ENCODE results near the gene RFC1.
A peak's percentile ranks its signal among the peaks of the same experiment; 100 is the strongest.
"Not testable (repeated sequence)": the region's sequence is repeated elsewhere in the genome, so short reads cannot be mapped to it uniquely, and the experiment has no call there.

Gene RFC1

GRCh38 chr4:39331191-39331590, 35.0 kb downstream of the RFC1 start:
- peak overlapping the region; percentile 33 for H3K27ac Mint-ChIP-seq
- peaks cover 44% of the 10 kb centered on the region for H3K4me1 Mint-ChIP-seq
- no peaks in the 10 kb centered on the region for H3K27me3 Mint-ChIP-seq
- peaks cover 15% of the 10 kb centered on the region for H3K36me3 Mint-ChIP-seq
- H3K4me3 Mint-ChIP-seq = no peak overlapping the region
- H3K9me3 Mint-ChIP-seq = no peaks in the 10 kb centered on the region

- Mint-ChIP-seq H3K4me3 (no peak overlapping the region), H3K27ac (no peak overlapping the region), H3K27me3 (no peaks in the 10 kb centered on the region), H3K9me3 (no peaks in the 10 kb centered on the region), H3K4me1 (peaks cover 38% of the 10 kb centered on the region), H3K36me3 (peaks cover 18% of the 10 kb centered on the region)
These were observed 35.8 kb downstream of the RFC1 start for GRCh38 chr4:39330353-39330752.

- peaks cover 16% of the 10 kb centered on the region for H3K4me1 Mint-ChIP-seq
- no peaks in the 10 kb centered on the region for H3K27me3 Mint-ChIP-seq
- no peak overlapping the region for H3K27ac Mint-ChIP-seq
- H3K4me3 Mint-ChIP-seq = no peak overlapping the region
- peaks cover 16% of the 10 kb centered on the region for H3K36me3 Mint-ChIP-seq
- H3K9me3 Mint-ChIP-seq = no peaks in the 10 kb centered on the region
These were observed 39.6 kb downstream of the RFC1 start for GRCh38 chr4:39326468-39326977.

DNA sequence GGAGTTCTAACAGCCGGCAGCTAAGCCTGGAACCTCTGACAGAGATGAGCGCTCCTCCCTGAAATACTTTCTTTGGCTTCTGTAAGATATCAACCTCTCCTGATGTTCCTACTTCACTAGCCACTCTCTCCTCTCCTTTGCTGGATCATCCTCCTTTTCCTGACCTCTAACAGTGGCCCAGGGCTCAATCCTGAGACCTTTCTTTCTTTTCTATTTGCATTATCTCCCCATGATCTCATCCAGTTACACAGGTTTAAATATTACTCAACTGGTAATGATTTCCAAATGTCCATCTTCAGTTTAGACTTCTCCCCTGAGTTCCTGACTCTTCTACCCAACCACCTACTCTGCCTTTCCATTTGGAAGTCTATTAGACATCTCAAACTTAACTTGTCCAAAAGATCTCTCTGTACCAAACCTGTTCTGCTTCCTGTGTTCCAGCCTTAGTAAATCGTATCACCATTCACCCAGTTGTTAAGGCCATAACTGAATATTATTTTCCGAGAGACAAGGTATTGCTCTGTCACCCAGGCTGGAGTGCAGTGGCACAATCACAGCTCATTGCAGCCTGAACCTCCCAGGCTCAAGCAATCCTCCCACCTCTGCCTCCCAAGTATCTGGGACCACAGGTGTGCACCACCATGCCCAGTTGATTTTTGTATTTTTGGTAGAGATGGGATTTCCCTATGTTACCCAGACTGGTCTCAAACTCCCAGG, 41.1 kb downstream of the RFC1 start:
- H3K36me3 Mint-ChIP-seq = peaks cover 18% of the 10 kb centered on the region
- H3K9me3 Mint-ChIP-seq = no peaks in the 10 kb centered on the region
- H3K27me3 Mint-ChIP-seq = no peaks in the 10 kb centered on the region
- no peak overlapping the region for H3K27ac Mint-ChIP-seq
- no peak overlapping the region for H3K4me3 Mint-ChIP-seq
- peaks cover 7% of the 10 kb centered on the region for H3K4me1 Mint-ChIP-seq

GRCh38 chr4:39324446-39324845, 41.7 kb downstream of the RFC1 start:
- no peak overlapping the region for H3K4me3 Mint-ChIP-seq
- H3K27me3 Mint-ChIP-seq = no peaks in the 10 kb centered on the region
- peaks cover 7% of the 10 kb centered on the region for H3K4me1 Mint-ChIP-seq
- H3K27ac Mint-ChIP-seq = no peak overlapping the region
- H3K9me3 Mint-ChIP-seq = no peaks in the 10 kb centered on the region
- H3K36me3 Mint-ChIP-seq = peaks cover 18% of the 10 kb centered on the region

GRCh38 chr4:39323821-39324220, 42.3 kb downstream of the RFC1 start:
- Mint-ChIP-seq H3K4me1 (peaks cover 7% of the 10 kb centered on the region), H3K27ac (no peak overlapping the region), H3K9me3 (no peaks in the 10 kb centered on the region), H3K4me3 (no peak overlapping the region), H3K36me3 (peaks cover 18% of the 10 kb centered on the region), H3K27me3 (no peaks in the 10 kb centered on the region)

- Mint-ChIP-seq H3K27ac (no peak overlapping the region), H3K4me3 (no peak overlapping the region), H3K36me3 (peaks cover 4% of the 10 kb centered on the region), H3K9me3 (no peaks in the 10 kb centered on the region), H3K27me3 (no peaks in the 10 kb centered on the region), H3K4me1 (no peaks in the 10 kb centered on the region)
These were observed 45.6 kb downstream of the RFC1 start for GRCh38 chr4:39320381-39321115.

DNA sequence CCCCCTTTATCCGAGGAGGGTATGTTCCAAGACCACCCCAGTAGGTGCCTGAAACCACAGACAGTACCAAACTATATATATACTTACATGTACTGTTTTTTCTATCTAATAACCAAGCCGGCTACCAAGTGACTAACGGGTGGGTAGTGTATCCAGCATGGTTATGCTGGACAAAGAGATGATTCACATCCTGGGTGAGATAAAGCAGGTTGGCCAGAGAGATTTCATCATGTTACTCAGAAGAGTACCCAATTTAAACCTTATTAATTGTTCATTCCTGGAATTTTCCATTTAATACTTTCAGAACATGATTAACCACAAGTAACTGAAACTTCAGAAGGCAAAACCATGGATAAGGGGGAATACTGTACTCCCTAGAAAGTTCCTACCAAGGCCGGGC, 46.5 kb downstream of the RFC1 start:
- H3K36me3 Mint-ChIP-seq = peaks cover 4% of the 10 kb centered on the region
- no peaks in the 10 kb centered on the region for H3K4me1 Mint-ChIP-seq
- no peak overlapping the region for H3K27ac Mint-ChIP-seq
- no peak overlapping the region for H3K4me3 Mint-ChIP-seq
- H3K27me3 Mint-ChIP-seq = no peaks in the 10 kb centered on the region
- H3K9me3 Mint-ChIP-seq = no peaks in the 10 kb centered on the region

DNA sequence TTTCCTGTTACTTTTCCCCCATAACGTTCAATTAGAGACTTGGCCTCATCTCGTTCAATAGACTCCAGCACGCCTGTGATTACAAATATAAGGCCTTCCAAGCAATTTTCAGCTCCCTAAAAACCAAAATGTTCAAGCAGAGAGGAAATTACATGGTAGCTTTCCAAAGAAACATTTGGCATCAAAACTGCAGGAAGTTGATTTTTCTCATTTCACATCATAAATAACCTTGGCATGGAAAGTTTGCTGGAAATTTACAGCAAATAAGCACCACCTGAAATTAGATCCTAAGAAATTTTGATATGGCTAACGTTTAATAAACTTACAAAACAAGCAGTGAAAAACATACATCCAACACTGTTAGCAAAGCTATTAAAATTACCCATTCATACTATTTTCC, 53.3 kb downstream of the RFC1 start:
- Mint-ChIP-seq H3K27ac (no peak overlapping the region), H3K4me3 (no peak overlapping the region), H3K36me3 (peaks cover 18% of the 10 kb centered on the region), H3K27me3 (no peaks in the 10 kb centered on the region), H3K9me3 (no peaks in the 10 kb centered on the region), H3K4me1 (no peaks in the 10 kb centered on the region)

DNA sequence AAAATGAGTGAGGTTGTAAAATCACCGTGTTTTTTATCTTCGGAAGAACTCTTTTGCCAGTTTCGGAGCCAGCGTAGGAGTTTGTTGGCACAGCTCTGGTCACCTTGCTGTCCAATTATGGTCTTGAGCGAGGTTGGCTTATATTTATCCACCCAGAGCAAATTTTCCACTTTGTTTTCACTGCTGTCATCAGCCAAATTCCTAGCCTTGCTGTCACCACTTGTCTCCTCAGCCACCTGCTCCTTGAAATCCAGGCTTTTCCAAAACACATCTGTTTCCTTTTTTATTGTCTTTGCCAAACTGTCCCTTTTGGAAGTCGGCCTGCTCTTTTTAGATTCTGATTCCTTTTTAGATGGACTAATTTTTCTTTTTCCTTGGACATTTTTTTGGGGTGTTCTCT, 57.6 kb downstream of the RFC1 start:
- Mint-ChIP-seq H3K36me3 (peaks cover 32% of the 10 kb centered on the region), H3K4me1 (no peaks in the 10 kb centered on the region), H3K9me3 (no peaks in the 10 kb centered on the region), H3K4me3 (no peak overlapping the region), H3K27ac (peak overlapping the region; percentile 76), H3K27me3 (no peaks in the 10 kb centered on the region)

DNA sequence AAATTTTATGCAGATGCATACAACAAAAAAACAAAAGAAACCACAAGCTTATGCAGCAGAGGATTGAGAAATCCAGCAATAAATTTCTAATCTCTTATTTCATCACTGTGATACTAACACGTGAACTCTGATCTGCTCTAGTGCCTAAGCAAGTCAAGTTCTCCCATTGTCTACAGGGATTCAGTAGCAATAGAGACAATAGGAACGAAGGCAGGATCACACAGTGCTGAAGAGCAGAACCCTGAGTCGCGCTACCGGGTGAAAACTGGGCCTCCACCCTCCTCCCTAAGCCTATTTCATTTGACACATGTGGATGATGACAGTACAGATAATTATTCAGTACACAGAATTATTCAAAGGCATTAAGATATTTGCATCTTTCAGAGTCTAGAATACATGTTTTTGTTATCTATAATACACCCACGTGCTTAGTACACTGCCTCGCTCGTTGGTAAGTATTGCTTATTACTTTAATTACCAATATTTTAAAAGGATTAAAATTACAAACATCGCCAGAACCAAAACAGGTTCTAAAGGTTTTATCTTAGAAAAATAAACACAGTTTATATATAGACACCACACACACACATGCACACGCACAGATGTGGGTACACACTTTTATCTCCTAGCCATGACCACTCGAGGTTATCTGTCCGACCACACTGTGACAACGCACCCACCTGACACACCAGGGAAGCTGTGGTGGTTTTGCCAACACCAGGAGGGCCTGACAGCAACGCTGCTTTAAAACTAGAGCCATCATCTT, 60.1 kb downstream of the RFC1 start:
- Mint-ChIP-seq H3K27ac (no peak overlapping the region), H3K27me3 (no peaks in the 10 kb centered on the region), H3K4me3 (no peak overlapping the region)

GRCh38 chr4:39304651-39305050, 61.5 kb downstream of the RFC1 start:
- H3K9me3 Mint-ChIP-seq = no peaks in the 10 kb centered on the region
- H3K27me3 Mint-ChIP-seq = no peaks in the 10 kb centered on the region
- H3K4me3 Mint-ChIP-seq = no peak overlapping the region
- H3K36me3 Mint-ChIP-seq = peaks cover 32% of the 10 kb centered on the region
- no peaks in the 10 kb centered on the region for H3K4me1 Mint-ChIP-seq
- H3K27ac Mint-ChIP-seq = peak overlapping the region; percentile 65

More for the DNA sequence above, 60.1 kb downstream of the RFC1 start:
- no peaks in the 10 kb centered on the region for H3K4me1 Mint-ChIP-seq
- peaks cover 29% of the 10 kb centered on the region for H3K36me3 Mint-ChIP-seq
- H3K9me3 Mint-ChIP-seq = no peaks in the 10 kb centered on the region

DNA sequence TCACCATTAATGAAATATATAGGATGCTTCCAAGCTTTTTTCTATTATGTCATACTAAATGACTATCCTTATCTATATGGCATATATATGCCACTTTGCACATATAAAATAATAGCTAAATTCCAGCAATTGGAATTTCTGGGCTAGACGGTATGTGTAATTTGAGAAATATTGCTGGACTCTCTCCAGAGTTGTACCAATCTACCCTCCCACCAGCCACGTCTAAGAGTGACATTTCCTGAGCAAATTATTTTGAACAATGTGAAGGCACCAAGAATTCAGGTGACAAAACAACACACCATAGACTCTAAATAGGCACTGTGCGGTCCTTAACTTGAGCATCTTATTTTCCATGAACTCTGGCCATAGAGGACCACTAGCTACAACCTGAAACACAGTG, 62.3 kb downstream of the RFC1 start:
- Mint-ChIP-seq H3K9me3 (no peaks in the 10 kb centered on the region), H3K27ac (no peak overlapping the region), H3K4me3 (no peak overlapping the region), H3K4me1 (no peaks in the 10 kb centered on the region), H3K27me3 (no peaks in the 10 kb centered on the region), H3K36me3 (peaks cover 32% of the 10 kb centered on the region)

DNA sequence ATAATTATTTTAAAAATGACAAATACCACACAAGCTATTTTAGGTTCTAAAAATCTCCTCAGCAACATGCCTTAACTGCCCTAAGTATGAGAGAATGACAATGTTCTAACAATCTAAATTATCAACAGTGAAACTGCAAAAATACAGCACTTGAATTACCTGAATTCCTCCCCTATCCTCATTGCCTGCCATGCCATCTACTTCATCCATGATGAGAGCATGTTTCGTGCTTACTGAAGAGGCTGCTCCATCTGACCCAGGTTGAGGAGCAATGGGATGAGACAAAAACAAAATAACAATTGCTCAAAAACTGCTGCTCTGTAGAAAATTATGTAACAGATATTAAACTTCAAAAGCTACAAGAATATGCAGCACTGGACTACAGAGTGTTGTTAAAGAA, 63.3 kb downstream of the RFC1 start:
- Mint-ChIP-seq H3K27ac (no peak overlapping the region), H3K4me3 (no peak overlapping the region), H3K27me3 (no peaks in the 10 kb centered on the region)

DNA sequence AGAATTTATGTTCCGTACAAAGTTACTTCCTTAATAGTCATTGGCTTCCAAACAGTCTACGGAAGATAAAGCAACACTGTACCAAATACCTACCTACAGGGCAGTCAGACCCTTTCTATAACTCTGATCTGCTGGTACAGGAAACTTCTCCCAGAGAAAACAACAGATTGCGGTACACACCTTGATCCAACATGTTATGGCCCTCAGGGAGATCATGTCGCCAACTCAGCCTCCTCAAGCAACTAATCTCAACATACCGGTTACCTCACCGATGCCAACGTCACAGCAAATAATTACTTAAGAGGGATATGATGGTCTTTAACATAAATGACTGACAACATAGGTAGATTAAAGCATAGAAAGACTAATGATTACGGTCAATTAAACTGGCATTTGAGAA, 70.4 kb downstream of the RFC1 start:
- Mint-ChIP-seq H3K9me3 (no peaks in the 10 kb centered on the region), H3K27ac (no peak overlapping the region), H3K36me3 (peaks cover 29% of the 10 kb centered on the region), H3K4me3 (no peak overlapping the region), H3K4me1 (no peaks in the 10 kb centered on the region), H3K27me3 (no peaks in the 10 kb centered on the region)

More for the DNA sequence above, 63.3 kb downstream of the RFC1 start:
- no peaks in the 10 kb centered on the region for H3K4me1 Mint-ChIP-seq
- no peaks in the 10 kb centered on the region for H3K9me3 Mint-ChIP-seq
- peaks cover 32% of the 10 kb centered on the region for H3K36me3 Mint-ChIP-seq

- H3K36me3 Mint-ChIP-seq = peaks cover 22% of the 10 kb centered on the region
- not testable (repeated sequence) for H3K4me1 Mint-ChIP-seq, H3K27ac Mint-ChIP-seq, H3K4me3 Mint-ChIP-seq, H3K9me3 Mint-ChIP-seq, H3K27me3 Mint-ChIP-seq
These were observed 73.7 kb downstream of the RFC1 start for GRCh38 chr4:39292433-39292832.

Data from activated naive CD4-positive, alpha-beta T cell treated with anti-CD3 and anti-CD28 coated beads, Interleukin-2, amount 50 U/mL, for 24 hours (primary cell).